Measurements from ENCODE around the gene CDH23.

The CDH23 gene

GRCh38 chr10:71715026-71715425, 318.3 kb downstream of the CDH23 start:
- no peak for DNase-seq

GRCh38 chr10:71715860-71716259, 319.1 kb downstream of the CDH23 start:
- DNase-seq: no peak

- DNase-seq: no peak
These were observed 319.7 kb downstream of the CDH23 start for GRCh38 chr10:71716426-71716825.

GRCh38 chr10:71717056-71717455, 320.3 kb downstream of the CDH23 start:
- no peak for DNase-seq

GRCh38 chr10:71717551-71717951, 320.8 kb downstream of the CDH23 start:
- no peak for DNase-seq

- no peak for DNase-seq
These were observed 321.5 kb downstream of the CDH23 start for GRCh38 chr10:71718165-71718698.

GRCh38 chr10:71719042-71719441, 322.3 kb downstream of the CDH23 start:
- DNase-seq: no peak

GRCh38 chr10:71719464-71720201, 322.9 kb downstream of the CDH23 start, which contains the start of gene C10orf105:
Gene C10orf105, minus strand, starts transcription at chr10:71719778. Its CDS starts 3,441 bp downstream, at chr10:71716337.
- DNase-seq: no peak

- DNase-seq: no peak
These were observed 323.6 kb downstream of the CDH23 start for GRCh38 chr10:71720288-71720687.

GRCh38 chr10:71721313-71721712, 324.6 kb downstream of the CDH23 start:
- DNase-seq: no peak

- no peak for DNase-seq
These were observed 326.1 kb downstream of the CDH23 start for GRCh38 chr10:71722849-71723248.

- no peak for DNase-seq
These were observed 326.6 kb downstream of the CDH23 start for GRCh38 chr10:71723311-71723710.

- DNase-seq: no peak
These were observed 327.8 kb downstream of the CDH23 start for GRCh38 chr10:71724539-71724938.

GRCh38 chr10:71725249-71725648, 328.5 kb downstream of the CDH23 start:
- DNase-seq: no peak

GRCh38 chr10:71725998-71726579, 329.4 kb downstream of the CDH23 start:
- DNase-seq: peak; percentile 30 to 46

- no peak for DNase-seq
These were observed 329.9 kb downstream of the CDH23 start for GRCh38 chr10:71726580-71727104.

- DNase-seq: peak; percentile 43 to 72
These were observed 330.5 kb downstream of the CDH23 start for GRCh38 chr10:71727105-71727737.

- DNase-seq: peak; percentile 92 to 95
These were observed 331.3 kb downstream of the CDH23 start for GRCh38 chr10:71727738-71728737.

- peak; percentile 76 to 85 for DNase-seq
These were observed 332.5 kb downstream of the CDH23 start for GRCh38 chr10:71729161-71729636.

- DNase-seq: no peak
These were observed 335.1 kb downstream of the CDH23 start for GRCh38 chr10:71731791-71732190.

- DNase-seq: no peak
These were observed 338.1 kb downstream of the CDH23 start for GRCh38 chr10:71734797-71735196.
